ENCODE data around the gene BLACAT1. TPM values are rescaled to one million over a fixed set of nuclear protein-coding genes. Genes with fewer than 3 reads are reported as not detected.

BLACAT1 gene
- polyA plus RNA-seq, 3 donors: not detected

DNA sequence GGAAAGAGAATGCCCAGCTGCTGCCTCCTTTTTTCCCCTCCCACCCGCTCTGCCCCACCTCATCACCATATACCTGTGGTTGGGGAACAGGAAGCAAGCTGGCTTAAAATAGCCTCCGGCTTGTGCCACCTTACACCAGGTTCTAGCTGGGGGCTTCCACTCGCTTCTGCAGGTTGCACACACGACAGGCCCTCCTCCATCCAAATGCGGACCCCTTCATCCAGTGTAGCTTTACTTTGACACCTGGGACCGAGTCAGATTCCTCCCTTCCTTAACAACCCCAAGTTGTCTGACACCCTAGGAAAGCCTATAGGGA is 14.6 kb downstream of the BLACAT1 start:
- Histone ChIP-seq H3K4me1 (ENCODE audit: control insufficient read depth in 1 of 2, insufficient read depth in 2 of 2, low read length in 2 of 2) (peaks cover 18 to 31% of the 10 kb centered on the region in 2 donors), H3K4me2 (replicated peaks; ENCODE audit: extremely low read depth, low read length, poor library complexity, severe bottlenecking) (peak overlapping the region; percentile 69), H3K9me3 (replicated peaks in 1 of 2; ENCODE audit: control insufficient read depth in 1 of 2, insufficient read depth in 1 of 2, low read length in 2 of 2) (no peaks in the 10 kb centered on the region), H3K9ac (ENCODE audit: insufficient read depth, low read length, poor library complexity, severe bottlenecking) (peak overlapping the region; percentile 25), H3K36me3 (replicated peaks in 1 of 2; ENCODE audit: control insufficient read depth in 1 of 2, insufficient read depth in 2 of 2, low read length in 2 of 2) (no peaks in the 10 kb centered on the region), H3K4me3 (replicated peaks in 1 of 3; ENCODE audit: low read depth in 2 of 3, low read length in 3 of 3) (peak overlapping the region in 2 of 3 experiments; percentile 23 to 72), H3K27ac (ENCODE audit: low read depth in 1 of 2, low read length in 2 of 2) (peak overlapping the region in 1 of 2 donors; percentile 18), H4K20me1 (ENCODE audit: insufficient read depth, low read length) (no peaks in the 10 kb centered on the region), H3K27me3 (ENCODE audit: control insufficient read depth in 2 of 2, insufficient read depth in 2 of 2, low read length in 2 of 2) (peaks cover 0 to 18% of the 10 kb centered on the region in 2 donors), H2AFZ (ENCODE audit: insufficient read depth, low read depth, low read length, poor library complexity, severe bottlenecking) (peak overlapping the region; percentile 72), H3K79me2 (ENCODE audit: insufficient read depth, low read length) (no peaks in the 10 kb centered on the region)
- intact Hi-C loops (cut with micrococcal nuclease): no loop called here
- peaks cover 29% of the 10 kb centered on the region for H3K4me1 Mint-ChIP-seq
- H3K4me3 Mint-ChIP-seq: peak overlapping the region; percentile 79 to 93
- peaks cover 21 to 50% (median 41%) of the 10 kb centered on the region in 3 donors for H3K27me3 Mint-ChIP-seq (ENCODE audit: low read depth in 3 of 3)
- TF ChIP-seq, protein P1, sequence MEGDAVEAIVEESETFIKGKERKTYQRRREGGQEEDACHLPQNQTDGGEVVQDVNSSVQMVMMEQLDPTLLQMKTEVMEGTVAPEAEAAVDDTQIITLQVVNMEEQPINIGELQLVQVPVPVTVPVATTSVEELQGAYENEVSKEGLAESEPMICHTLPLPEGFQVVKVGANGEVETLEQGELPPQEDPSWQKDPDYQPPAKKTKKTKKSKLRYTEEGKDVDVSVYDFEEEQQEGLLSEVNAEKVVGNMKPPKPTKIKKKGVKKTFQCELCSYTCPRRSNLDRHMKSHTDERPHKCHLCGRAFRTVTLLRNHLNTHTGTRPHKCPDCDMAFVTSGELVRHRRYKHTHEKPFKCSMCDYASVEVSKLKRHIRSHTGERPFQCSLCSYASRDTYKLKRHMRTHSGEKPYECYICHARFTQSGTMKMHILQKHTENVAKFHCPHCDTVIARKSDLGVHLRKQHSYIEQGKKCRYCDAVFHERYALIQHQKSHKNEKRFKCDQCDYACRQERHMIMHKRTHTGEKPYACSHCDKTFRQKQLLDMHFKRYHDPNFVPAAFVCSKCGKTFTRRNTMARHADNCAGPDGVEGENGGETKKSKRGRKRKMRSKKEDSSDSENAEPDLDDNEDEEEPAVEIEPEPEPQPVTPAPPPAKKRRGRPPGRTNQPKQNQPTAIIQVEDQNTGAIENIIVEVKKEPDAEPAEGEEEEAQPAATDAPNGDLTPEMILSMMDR (IDR thresholded peaks at IDR 0.05): no peak
- peaks cover 0 to under 1% (median 0%) of the 10 kb centered on the region in 7 donors for H3K9me3 Mint-ChIP-seq
- H3K27ac Mint-ChIP-seq: peak overlapping the region in 4 of 7 donors; percentile 42 to 78 (median 64)
- DNase-seq: no peak
- 15% methylated on average over 3 of the region's 6 CpGs for WGBS (ENCODE audit: insufficient coverage)
- H3K36me3 Mint-ChIP-seq: no peaks in the 10 kb centered on the region

DNA sequence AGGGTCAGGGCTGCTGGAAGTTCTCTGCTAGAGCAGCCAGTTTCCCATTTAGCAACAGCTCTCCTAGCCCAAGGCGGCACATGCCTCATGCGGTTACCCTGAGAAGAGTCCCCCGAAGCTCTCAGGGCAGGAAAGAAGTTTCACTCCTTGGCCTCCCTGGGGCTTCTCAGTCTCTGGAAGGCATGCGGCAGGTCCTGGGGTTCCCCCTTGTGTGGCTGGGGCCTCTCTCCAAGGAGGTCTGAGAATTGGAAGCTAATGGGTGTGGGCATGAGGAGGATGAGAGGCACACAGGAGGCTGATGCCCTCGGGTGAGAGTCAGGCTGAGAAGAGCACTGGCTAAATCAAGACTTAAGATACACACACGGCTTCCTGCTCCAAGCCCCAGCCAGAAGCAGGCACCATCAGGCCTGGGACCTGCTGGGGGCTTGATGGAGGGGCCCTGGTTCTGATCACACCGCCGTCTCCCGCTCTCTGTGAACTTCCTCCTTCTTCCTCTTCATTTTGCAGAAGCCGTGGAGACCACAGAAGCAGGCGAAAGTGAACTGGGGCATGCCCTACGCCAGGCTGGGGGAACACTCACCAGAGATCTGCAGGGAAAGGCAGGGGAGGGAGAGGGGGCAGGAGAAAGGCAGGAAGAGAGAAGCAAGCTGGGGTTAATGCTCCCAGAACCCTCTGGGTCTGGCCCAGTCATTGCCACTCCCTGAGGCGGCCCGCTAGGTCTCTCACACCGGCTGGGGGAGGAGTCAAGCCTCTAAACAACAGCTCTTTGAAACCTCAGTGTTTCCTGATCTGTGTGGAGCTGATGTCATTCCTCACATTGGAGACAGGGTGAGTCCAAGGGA is 15.1 kb downstream of the BLACAT1 start:
- H3K36me3 Mint-ChIP-seq: no peaks in the 10 kb centered on the region
- intact Hi-C loops (cut with micrococcal nuclease): no loop called here
- H3K9me3 Mint-ChIP-seq: no peaks in the 10 kb centered on the region
- H3K79me2 ChIP-seq (ENCODE audit: insufficient read depth, low read length): no peaks in the 10 kb centered on the region
- WGBS (ENCODE audit: insufficient coverage): 0% methylated on average over 1 of the region's 15 CpGs
- peak; percentile 36 to 54 (median 38) for DNase-seq
- H3K9me3 ChIP-seq (replicated peaks in 1 of 2; ENCODE audit: control insufficient read depth in 1 of 2, insufficient read depth in 1 of 2, low read length in 2 of 2): no peaks in the 10 kb centered on the region
- peaks cover 0 to 18% of the 10 kb centered on the region in 2 donors for H3K27me3 ChIP-seq (ENCODE audit: control insufficient read depth in 2 of 2, insufficient read depth in 2 of 2, low read length in 2 of 2)
- H3K27ac ChIP-seq (ENCODE audit: low read depth in 1 of 2, low read length in 2 of 2): peak overlapping the region in 1 of 2 donors; percentile 18
- peak overlapping the region; percentile 33 to 78 (median 45) for H3K27ac Mint-ChIP-seq
- no peaks in the 10 kb centered on the region for H4K20me1 ChIP-seq (ENCODE audit: insufficient read depth, low read length)
- TF ChIP-seq, protein P1 (IDR thresholded peaks at IDR 0.05): no peak
- H3K27me3 Mint-ChIP-seq (ENCODE audit: low read depth in 3 of 3): peaks cover 18 to 48% (median 43%) of the 10 kb centered on the region in 3 donors
- peak overlapping the region; percentile 72 for H2AFZ ChIP-seq (ENCODE audit: insufficient read depth, low read depth, low read length, poor library complexity, severe bottlenecking)
- peak overlapping the region; percentile 16 to 72 (median 23) for H3K4me3 ChIP-seq (replicated peaks in 1 of 3; ENCODE audit: low read depth in 2 of 3, low read length in 3 of 3)
- peak overlapping the region; percentile 79 to 93 for H3K4me3 Mint-ChIP-seq
- peak overlapping the region; percentile 69 for H3K4me2 ChIP-seq (replicated peaks; ENCODE audit: extremely low read depth, low read length, poor library complexity, severe bottlenecking)
- no peaks in the 10 kb centered on the region for H3K36me3 ChIP-seq (replicated peaks in 1 of 2; ENCODE audit: control insufficient read depth in 1 of 2, insufficient read depth in 2 of 2, low read length in 2 of 2)
- H3K4me1 ChIP-seq (ENCODE audit: control insufficient read depth in 1 of 2, insufficient read depth in 2 of 2, low read length in 2 of 2): peaks cover 18 to 36% of the 10 kb centered on the region in 2 donors
- H3K4me1 Mint-ChIP-seq: peaks cover 32% of the 10 kb centered on the region
- H3K9ac ChIP-seq (ENCODE audit: insufficient read depth, low read length, poor library complexity, severe bottlenecking): peak overlapping the region; percentile 25

Data from CD14-positive monocyte (primary cell).